LNCAP (cell line): Measurements from ENCODE around the gene KRTAP3-2.

Source experiments
- CTCF ChIP-seq: fragments of 450-650 bp; IDR thresholded peaks from 2 replicates; pipeline ENCODE4 v1.5.1; 2017; ENCODE audit warnings: mild to moderate bottlenecking

Gene KRTAP3-2

GRCh38 chr17:41009301-41009760 is 9.6 kb upstream of the KRTAP3-2 start:
- TF ChIP-seq CTCF: no peak

GRCh38 chr17:41008811-41009210 is 9.1 kb upstream of the KRTAP3-2 start, which contains the start of gene KRTAP3-1:
TSS of gene KRTAP3-1 (minus strand) at chr17:41009128. CDS start at chr17:41009074, 54 bp downstream.
- TF ChIP-seq CTCF: no peak

- no peak for TF ChIP-seq CTCF
These were observed 4.7 kb upstream of the KRTAP3-2 start for GRCh38 chr17:41004397-41004796.

GRCh38 chr17:41003926-41004325 is 4.2 kb upstream of the KRTAP3-2 start:
- no peak for TF ChIP-seq CTCF

- no peak for TF ChIP-seq CTCF
These were observed 3.1 kb upstream of the KRTAP3-2 start for GRCh38 chr17:41002814-41003213.

GRCh38 chr17:41001795-41002194 is 2.1 kb upstream of the KRTAP3-2 start:
- TF ChIP-seq CTCF: no peak

- TF ChIP-seq CTCF: no peak
These were observed 2.3 kb downstream of the KRTAP3-2 start for GRCh38 chr17:40997361-40997760.

GRCh38 chr17:40996829-40997228 is 2.9 kb downstream of the KRTAP3-2 start:
- no peak for TF ChIP-seq CTCF
